Fibroblast of lung (primary cell): ENCODE data around the gene TSPAN11. TPM values are rescaled to one million over a fixed set of nuclear protein-coding genes. Genes with fewer than 3 reads are reported as not detected.

Experiments used
- DNase-seq, 2 donors: peaks; one replicate each; pipeline versions ENCODE4 v3.0.0 to v3.0.0-alpha.2; 2010; ENCODE audit warnings: low read depth in 2 of 2
- H2AFZ ChIP-seq: 2 replicates; pipeline ENCODE4 v1.5.1; 2012; ENCODE audit warnings: low read length, control low read depth, inconsistent platforms
- H3K27ac ChIP-seq: 2 replicates; pipeline ENCODE4 v1.5.1; 2011; ENCODE audit warnings: low read length, control low read depth; ENCODE audit not compliant: insufficient read depth
- H3K27me3 ChIP-seq: 2 replicates; pipeline ENCODE4 v1.5.1; 2011; ENCODE audit warnings: mild to moderate bottlenecking, low read length; ENCODE audit not compliant: control insufficient read depth, insufficient read depth
- H3K36me3 ChIP-seq: 2 replicates; pipeline ENCODE4 v1.5.1; 2011; ENCODE audit warnings: low read length; ENCODE audit not compliant: control insufficient read depth, insufficient read depth
- H3K4me1 ChIP-seq: 2 replicates; pipeline ENCODE4 v1.5.1; 2011; ENCODE audit warnings: low read length; ENCODE audit not compliant: control insufficient read depth, insufficient read depth; ENCODE audit errors: extremely low read depth
- H3K4me2 ChIP-seq: 2 replicates; pipeline ENCODE4 v1.5.1; 2011; ENCODE audit warnings: low read length, control low read depth; ENCODE audit not compliant: insufficient read depth; ENCODE audit errors: extremely low read depth
- H3K4me3 ChIP-seq, 4 experiments: fragments of 200-600 bp in 1 of 4; sonication (generic) in 1 of 4; replicated peaks in 1 of 4; 2 replicates each; pipeline ENCODE4 v1.5.1; 2011 to 2016; ENCODE audit warnings: low read length in 4 of 4, low read depth in 3 of 4, mild to moderate bottlenecking in 3 of 4, control low read depth in 2 of 4, inconsistent platforms in 1 of 4, mixed read lengths in 1 of 4; ENCODE audit not compliant: insufficient read depth in 1 of 4; ENCODE audit errors: control extremely low read depth in 1 of 4
- H3K79me2 ChIP-seq: 2 replicates; pipeline ENCODE4 v1.5.1; 2012; ENCODE audit warnings: mild to moderate bottlenecking, low read length, inconsistent platforms; ENCODE audit not compliant: control insufficient read depth, insufficient read depth
- H3K9ac ChIP-seq: 2 replicates; pipeline ENCODE4 v1.5.1; 2011; ENCODE audit warnings: mild to moderate bottlenecking, low read length, control low read depth; ENCODE audit not compliant: insufficient read depth
- H3K9me3 ChIP-seq: 2 replicates; pipeline ENCODE4 v1.5.1; 2012; ENCODE audit warnings: low read depth, low read length; ENCODE audit not compliant: control insufficient read depth, insufficient read depth
- H4K20me1 ChIP-seq: 2 replicates; pipeline ENCODE4 v1.5.1; 2011; ENCODE audit warnings: low read length; ENCODE audit not compliant: control insufficient read depth, insufficient read depth; ENCODE audit errors: extremely low read depth
- EZH2 ChIP-seq: IDR thresholded peaks from 2 replicates; pipeline ENCODE4 v1.5.1; 2012; ENCODE audit warnings: low read length, control low read depth, mild to moderate bottlenecking; ENCODE audit errors: missing control alignments
- polyA plus RNA-seq, 2 donors: library from polyadenylated mRNA; depleted of rRNA in 1 of 2; stranded (reverse) in 1 of 2; unstranded in 1 of 2; fragments of >200 nt; gene quantifications; 2 replicates each; pipeline ENCODE4 v1.2.1, GENCODE V29; 2011 to 2012; ENCODE audit warnings: missing spikeins in 1 of 2
- total RNA-seq: library from RNA; depleted of rRNA; stranded (reverse); fragments of >200 nt; gene quantifications from 2 replicates; pipeline ENCODE4 v1.2.1, GENCODE V29; 2014
- TF ChIP-seq, protein P1 (sequence below), 2 donors: IDR thresholded peaks in 1 of 2; conservative IDR thresholded peaks in 1 of 2; 1 replicate in 1 of 2; 2 replicates in 1 of 2; pipeline ENCODE4 v1.5.1; 2011 to 2012; ENCODE audit warnings: low read length in 2 of 2, control low read depth in 1 of 2, inconsistent platforms in 1 of 2, low read depth in 1 of 2, mild to moderate bottlenecking in 1 of 2

Gene TSPAN11
- total and polyA plus RNA-seq, 2 donors (not counting 1 experiment from before 2014, with no cell fraction given), result 0.02 to 2.6 TPM

GRCh38 chr12:30975581-30975980 is 49.0 kb downstream of the TSPAN11 start:
- DNase-seq, result no peak
- TF ChIP-seq, protein P1, sequence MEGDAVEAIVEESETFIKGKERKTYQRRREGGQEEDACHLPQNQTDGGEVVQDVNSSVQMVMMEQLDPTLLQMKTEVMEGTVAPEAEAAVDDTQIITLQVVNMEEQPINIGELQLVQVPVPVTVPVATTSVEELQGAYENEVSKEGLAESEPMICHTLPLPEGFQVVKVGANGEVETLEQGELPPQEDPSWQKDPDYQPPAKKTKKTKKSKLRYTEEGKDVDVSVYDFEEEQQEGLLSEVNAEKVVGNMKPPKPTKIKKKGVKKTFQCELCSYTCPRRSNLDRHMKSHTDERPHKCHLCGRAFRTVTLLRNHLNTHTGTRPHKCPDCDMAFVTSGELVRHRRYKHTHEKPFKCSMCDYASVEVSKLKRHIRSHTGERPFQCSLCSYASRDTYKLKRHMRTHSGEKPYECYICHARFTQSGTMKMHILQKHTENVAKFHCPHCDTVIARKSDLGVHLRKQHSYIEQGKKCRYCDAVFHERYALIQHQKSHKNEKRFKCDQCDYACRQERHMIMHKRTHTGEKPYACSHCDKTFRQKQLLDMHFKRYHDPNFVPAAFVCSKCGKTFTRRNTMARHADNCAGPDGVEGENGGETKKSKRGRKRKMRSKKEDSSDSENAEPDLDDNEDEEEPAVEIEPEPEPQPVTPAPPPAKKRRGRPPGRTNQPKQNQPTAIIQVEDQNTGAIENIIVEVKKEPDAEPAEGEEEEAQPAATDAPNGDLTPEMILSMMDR (conservative IDR thresholded peaks at IDR 0.05 in 1 of 2, IDR thresholded peaks at IDR 0.05 in 1 of 2; ENCODE audit: low read depth in 1 of 2, low read length in 2 of 2), result no peak
- H3K4me2 ChIP-seq, result no peak overlapping the region

DNA sequence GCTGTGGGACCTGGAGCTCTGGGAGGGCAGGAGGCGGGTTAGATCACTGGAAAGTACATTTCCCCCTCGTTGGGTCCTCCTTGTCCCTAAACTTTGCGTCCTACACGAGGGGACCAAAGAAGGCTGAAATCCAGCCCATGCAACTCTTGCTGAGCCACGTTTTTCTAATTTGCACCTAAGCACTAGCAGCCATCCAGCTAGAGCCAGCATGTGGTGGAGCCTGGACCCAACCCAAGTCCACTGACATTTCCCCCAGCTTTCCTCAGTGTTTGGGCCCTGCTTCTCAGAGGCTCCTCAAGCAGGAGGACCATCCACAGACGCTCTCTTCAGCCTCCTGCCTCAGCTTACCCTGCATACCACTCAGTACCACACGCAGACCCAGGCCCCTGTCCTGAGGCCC is 49.7 kb downstream of the TSPAN11 start:
- Histone ChIP-seq H4K20me1 (no peaks in the 10 kb centered on the region), H3K27me3 (peaks cover 16% of the 10 kb centered on the region), H3K36me3 (no peaks in the 10 kb centered on the region), H2AFZ (no peak overlapping the region), H3K27ac (no peak overlapping the region), H3K4me2 (no peak overlapping the region), H3K9ac (no peak overlapping the region), H3K4me1 (no peaks in the 10 kb centered on the region), H3K4me3 (no peak overlapping the region), H3K79me2 (no peaks in the 10 kb centered on the region), H3K9me3 (no peaks in the 10 kb centered on the region)
- DNase-seq, result no peak
- TF ChIP-seq, protein P1 (conservative IDR thresholded peaks at IDR 0.05 in 1 of 2, IDR thresholded peaks at IDR 0.05 in 1 of 2; ENCODE audit: low read depth in 1 of 2, low read length in 2 of 2), result no peak
- TF ChIP-seq EZH2, result no peak

More at GRCh38 chr12:30975581-30975980, 49.0 kb downstream of the TSPAN11 start:
- H3K79me2 ChIP-seq, result no peaks in the 10 kb centered on the region
- H3K36me3 ChIP-seq, result no peaks in the 10 kb centered on the region
- H3K4me3 ChIP-seq, result no peak overlapping the region
- no peak overlapping the region for H3K27ac ChIP-seq
- H3K4me1 ChIP-seq, result no peaks in the 10 kb centered on the region
- peaks cover 16% of the 10 kb centered on the region for H3K27me3 ChIP-seq
- no peaks in the 10 kb centered on the region for H4K20me1 ChIP-seq
- no peak overlapping the region for H3K9ac ChIP-seq
- no peaks in the 10 kb centered on the region for H3K9me3 ChIP-seq
- no peak overlapping the region for H2AFZ ChIP-seq

- no peak for TF ChIP-seq EZH2
- TF ChIP-seq, protein P1 (conservative IDR thresholded peaks at IDR 0.05 in 1 of 2, IDR thresholded peaks at IDR 0.05 in 1 of 2; ENCODE audit: low read depth in 1 of 2, low read length in 2 of 2), result no peak
- Histone ChIP-seq H3K79me2 (no peaks in the 10 kb centered on the region), H3K4me1 (no peaks in the 10 kb centered on the region), H3K27me3 (peaks cover 16% of the 10 kb centered on the region), H3K9me3 (no peaks in the 10 kb centered on the region), H3K27ac (no peak overlapping the region), H4K20me1 (no peaks in the 10 kb centered on the region), H3K4me3 (no peak overlapping the region), H3K36me3 (no peaks in the 10 kb centered on the region), H3K4me2 (no peak overlapping the region), H2AFZ (no peak overlapping the region), H3K9ac (no peak overlapping the region)
- no peak for DNase-seq
Measured at GRCh38 chr12:30977124-30977523, 50.6 kb downstream of the TSPAN11 start.
